Calu3 (cell line): ENCODE measurements around the gene CLK1. TPM values are rescaled to one million over a fixed set of nuclear protein-coding genes. Genes with fewer than 3 reads are reported as not detected.

Experiments
- BruUV-seq: library from RNA; stranded (reverse); fragments of 400-500 nt; replicated peaks from 2 replicates; lab custom pipeline; 2021; lab: Mats Ljungman, UMichigan
- CTCF ChIA-PET: fragments of 300-600 bp; sonication (Branson Sonifier 250); formaldehyde crosslinking; loops from one replicate; lab custom pipeline; 2022; ENCODE audit warnings: antibody characterized with exemption; lab: Charles Lee
- DNase-seq: peaks from one replicate; pipeline ENCODE4 v3.0.0; 2022
- H3K27ac Mint-ChIP-seq: one replicate; pipeline ENCODE4 v1.8.0; 2022; ENCODE audit warnings: mixed read lengths; ENCODE audit not compliant: unreplicated experiment
- H3K27me3 Mint-ChIP-seq: one replicate; pipeline ENCODE4 v1.8.0; 2022; ENCODE audit warnings: mixed read lengths; ENCODE audit not compliant: unreplicated experiment
- H3K36me3 Mint-ChIP-seq: one replicate; pipeline ENCODE4 v1.8.0; 2022; ENCODE audit warnings: mild to moderate bottlenecking, moderate library complexity, mixed read lengths; ENCODE audit not compliant: insufficient read depth, unreplicated experiment
- H3K4me1 Mint-ChIP-seq: one replicate; pipeline ENCODE4 v1.8.0; 2022; ENCODE audit warnings: mild to moderate bottlenecking, low read depth, mixed read lengths; ENCODE audit not compliant: unreplicated experiment
- H3K4me3 Mint-ChIP-seq: one replicate; pipeline ENCODE4 v1.8.0; 2022; ENCODE audit warnings: mild to moderate bottlenecking, low read depth, moderate library complexity, mixed read lengths; ENCODE audit not compliant: unreplicated experiment
- H3K9me3 Mint-ChIP-seq: one replicate; pipeline ENCODE4 v1.8.0; 2022; ENCODE audit warnings: low read depth, mixed read lengths; ENCODE audit not compliant: unreplicated experiment
- intact Hi-C: fragments of 100-400 bp; cut with micrococcal nuclease; formaldehyde crosslinking; loops from one replicate; pipeline ENCODE4 v1.10.0; 2022; ENCODE audit not compliant: unreplicated experiment
- total RNA-seq: library from RNA; stranded (reverse); gene quantifications from 2 replicates; pipeline ENCODE4 v1.2.3, GENCODE V29; 2022
- TF ChIP-seq, protein P1 (sequence below): fragments of 200-600 bp; IDR thresholded peaks from one replicate; pipeline ENCODE4 v1.8.0; 2022; ENCODE audit warnings: antibody characterized with exemption; ENCODE audit not compliant: unreplicated experiment

CLK1 gene
- total RNA-seq, 1 experiment from 2014 or later, result 83.5 TPM

DNA sequence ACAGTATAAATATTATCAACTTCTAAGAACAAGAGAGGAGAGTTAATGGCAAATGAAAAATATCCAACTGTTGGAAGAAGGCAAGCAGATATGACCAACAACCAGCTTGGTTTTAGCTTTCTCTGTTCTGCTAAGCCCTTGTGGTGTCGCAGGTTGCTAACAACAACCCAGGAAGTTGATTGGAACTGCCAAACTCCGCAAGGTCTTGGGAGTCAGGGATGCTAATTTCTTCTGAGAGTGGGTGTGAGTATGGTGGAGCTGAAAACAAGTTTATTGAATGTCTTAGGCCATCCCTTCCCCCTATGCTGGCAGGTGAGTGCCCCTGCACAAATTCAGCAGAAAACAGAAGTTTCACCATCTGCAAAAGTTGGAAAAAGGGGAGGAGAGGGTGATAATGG lies 35.2 kb downstream of the CLK1 start:
- TF ChIP-seq, protein P1, sequence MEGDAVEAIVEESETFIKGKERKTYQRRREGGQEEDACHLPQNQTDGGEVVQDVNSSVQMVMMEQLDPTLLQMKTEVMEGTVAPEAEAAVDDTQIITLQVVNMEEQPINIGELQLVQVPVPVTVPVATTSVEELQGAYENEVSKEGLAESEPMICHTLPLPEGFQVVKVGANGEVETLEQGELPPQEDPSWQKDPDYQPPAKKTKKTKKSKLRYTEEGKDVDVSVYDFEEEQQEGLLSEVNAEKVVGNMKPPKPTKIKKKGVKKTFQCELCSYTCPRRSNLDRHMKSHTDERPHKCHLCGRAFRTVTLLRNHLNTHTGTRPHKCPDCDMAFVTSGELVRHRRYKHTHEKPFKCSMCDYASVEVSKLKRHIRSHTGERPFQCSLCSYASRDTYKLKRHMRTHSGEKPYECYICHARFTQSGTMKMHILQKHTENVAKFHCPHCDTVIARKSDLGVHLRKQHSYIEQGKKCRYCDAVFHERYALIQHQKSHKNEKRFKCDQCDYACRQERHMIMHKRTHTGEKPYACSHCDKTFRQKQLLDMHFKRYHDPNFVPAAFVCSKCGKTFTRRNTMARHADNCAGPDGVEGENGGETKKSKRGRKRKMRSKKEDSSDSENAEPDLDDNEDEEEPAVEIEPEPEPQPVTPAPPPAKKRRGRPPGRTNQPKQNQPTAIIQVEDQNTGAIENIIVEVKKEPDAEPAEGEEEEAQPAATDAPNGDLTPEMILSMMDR, result no peak
- DNase-seq, result no peak

GRCh38 chr2:200828572-200829257 lies 35.7 kb downstream of the CLK1 start:
- intact Hi-C loops, result no loop called here
- DNase-seq, result no peak
- peak overlapping the region; percentile 42 for H3K27ac Mint-ChIP-seq
- TF ChIP-seq, protein P1, result no peak
- CTCF ChIA-PET, result interaction anchor here (0.6 to 0.8 kb wide), 2 partner anchors 11 to 120 kb away, joined by 3 to 8 read pairs; no protein-coding TSS in a partner anchor
- H3K36me3 Mint-ChIP-seq, result peaks cover 41% of the 10 kb centered on the region
- no peaks in the 10 kb centered on the region for H3K27me3 Mint-ChIP-seq
- no peaks in the 10 kb centered on the region for H3K9me3 Mint-ChIP-seq
- H3K4me1 Mint-ChIP-seq, result no peaks in the 10 kb centered on the region
- BruUV-seq, result no TSS peak
- no peak overlapping the region for H3K4me3 Mint-ChIP-seq

More for the DNA sequence above, 35.2 kb downstream of the CLK1 start:
- Mint-ChIP-seq H3K27me3 (no peaks in the 10 kb centered on the region), H3K36me3 (peaks cover 41% of the 10 kb centered on the region), H3K9me3 (no peaks in the 10 kb centered on the region), H3K27ac (peak overlapping the region; percentile 42), H3K4me3 (no peak overlapping the region), H3K4me1 (no peaks in the 10 kb centered on the region)
- intact Hi-C loops, result no loop called here
- no TSS peak for BruUV-seq
- CTCF ChIA-PET, result no interaction called here

DNA sequence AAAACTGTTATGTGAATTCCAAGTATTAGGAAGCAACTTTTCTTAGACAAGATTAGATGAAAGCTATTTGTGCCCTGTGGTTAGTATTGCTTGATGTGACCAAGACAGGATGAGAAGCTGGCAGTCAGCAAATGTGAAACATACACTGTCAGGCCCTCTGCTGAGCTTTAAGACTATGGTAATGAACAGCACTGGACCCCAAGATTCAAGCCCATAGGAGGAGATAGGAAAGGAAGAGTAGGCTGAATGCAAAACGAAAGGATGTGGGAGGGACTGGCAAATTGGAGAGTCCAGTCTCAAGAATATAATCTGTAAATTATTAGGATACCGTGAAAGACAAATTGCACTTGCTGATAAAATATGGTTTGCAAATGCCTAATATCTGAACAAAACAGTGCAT lies 36.4 kb downstream of the CLK1 start:
- CTCF ChIA-PET, result interaction anchor here (0.6 to 0.8 kb wide), 2 partner anchors 12 to 119 kb away, joined by 3 to 8 read pairs; no protein-coding TSS in a partner anchor
- H3K27ac Mint-ChIP-seq, result peak overlapping the region; percentile 25
- H3K36me3 Mint-ChIP-seq, result peaks cover 41% of the 10 kb centered on the region
- intact Hi-C loops, result no loop called here
- H3K4me1 Mint-ChIP-seq, result no peaks in the 10 kb centered on the region
- no peak for DNase-seq
- no peaks in the 10 kb centered on the region for H3K27me3 Mint-ChIP-seq
- H3K4me3 Mint-ChIP-seq, result no peak overlapping the region
- TF ChIP-seq, protein P1, result no peak
- H3K9me3 Mint-ChIP-seq, result no peaks in the 10 kb centered on the region
- no TSS peak for BruUV-seq

GRCh38 chr2:200821686-200822245 lies 42.7 kb downstream of the CLK1 start:
- Mint-ChIP-seq H3K4me3 (no peak overlapping the region), H3K9me3 (no peaks in the 10 kb centered on the region), H3K27ac (no peak overlapping the region), H3K4me1 (peaks cover 7% of the 10 kb centered on the region), H3K36me3 (peaks cover 75% of the 10 kb centered on the region), H3K27me3 (no peaks in the 10 kb centered on the region)
- no peak for DNase-seq
- BruUV-seq, result no TSS peak
- CTCF ChIA-PET, result no interaction called here
- intact Hi-C loops, result no loop called here
- TF ChIP-seq, protein P1, result no peak
